ENCODE measurements around the gene UBAC2. TPM values are rescaled to one million over a fixed set of nuclear protein-coding genes. Genes with fewer than 3 reads are reported as not detected.

UBAC2 gene
- total and polyA plus RNA-seq, 2 of the 8 experiments (the other 6 are each of a cell fraction or from before 2014, with no cell fraction given) = 75.9 to 76.9 TPM

DNA sequence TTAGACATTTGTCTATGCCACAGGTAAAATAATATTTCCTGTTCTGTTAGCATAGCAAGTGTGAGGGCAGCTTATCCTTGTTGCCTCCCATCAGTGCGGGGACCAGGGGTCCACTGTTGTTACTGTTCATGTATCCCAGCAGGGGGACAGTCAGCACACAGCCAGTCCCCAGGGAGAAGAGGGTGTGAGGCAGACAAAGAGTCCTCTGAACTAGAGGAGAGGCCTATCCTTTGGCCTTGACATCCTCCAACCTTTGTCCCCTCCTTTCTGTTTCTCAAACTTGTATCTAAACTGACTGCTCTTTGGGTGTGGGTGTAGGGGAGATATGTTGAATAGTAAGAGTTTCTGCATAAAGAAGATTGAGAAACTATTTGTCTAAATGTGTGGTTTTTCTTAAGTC is 60.4 kb downstream of the UBAC2 start:
- H3K27me3 ChIP-seq (replicated peaks in 1 of 4; ENCODE audit: control insufficient read depth in 3 of 4, extremely low read depth in 1 of 4, insufficient read depth in 3 of 4, low read length in 3 of 4) = no peaks in the 10 kb centered on the region
- H2BK20ac ChIP-seq (ENCODE audit: low read length) = no peak overlapping the region
- CTCF ChIA-PET (ENCODE audit: partially characterized antibody) = interaction anchor here (0.6 to 2.5 kb wide), 5 partner anchors 9 to 87 kb away, joined by 3 to 17 read pairs (median 3); no protein-coding TSS in a partner anchor
- DNase-seq (ENCODE audit: low read depth in 1 of 2, low spot score in 2 of 2) (no peak), FAIRE-seq (no peak)
- no peaks in the 10 kb centered on the region for H3K79me2 ChIP-seq (ENCODE audit: control insufficient read depth in 1 of 2, insufficient read depth in 2 of 2, low read length in 2 of 2)
- H2BK120ac ChIP-seq (replicated peaks; ENCODE audit: low read depth, low read length) = no peak overlapping the region
- no peaks in the 10 kb centered on the region for H3K79me1 ChIP-seq (ENCODE audit: low read depth, low read length)
- H3K27ac ChIP-seq (ENCODE audit: low read depth, low read length) = no peak overlapping the region
- no peak overlapping the region for H2AK5ac ChIP-seq (ENCODE audit: low read depth, low read length)
- H3K56ac ChIP-seq (replicated peaks; ENCODE audit: insufficient read length, low read depth, low read length) = no peak overlapping the region
- no peak overlapping the region; the same call in 1 of the 2 replicates for H4K8ac ChIP-seq (ENCODE audit: extremely low read depth, insufficient read depth, low read length)
- H3K14ac ChIP-seq (ENCODE audit: insufficient read length) = no peak overlapping the region
- H3K4me1 ChIP-seq (replicated peaks in 1 of 4; ENCODE audit: control insufficient read depth in 3 of 4, insufficient read depth in 4 of 4, low read length in 3 of 4) = no peaks in the 10 kb centered on the region; a peak in 1 of 7 replicates
- no peak overlapping the region for H2BK15ac ChIP-seq (ENCODE audit: low read length)
- POLR2A ChIA-PET (ENCODE audit: partially characterized antibody) = no interaction called here
- H3K4me3 ChIP-seq (ENCODE audit: extremely low read depth in 1 of 4, insufficient read depth in 2 of 4, low read depth in 3 of 4, low read length in 4 of 4) = no peak overlapping the region
- H2BK12ac ChIP-seq (ENCODE audit: low read depth, low read length) = no peak overlapping the region
- H3K23ac ChIP-seq (ENCODE audit: insufficient read length) = no peak overlapping the region
- H3K4ac ChIP-seq (replicated peaks; ENCODE audit: insufficient read length, low read depth, low read length) = no peak overlapping the region
- no peak overlapping the region for H3K18ac ChIP-seq (ENCODE audit: extremely low read depth, low read length)
- peaks cover 0 to 2% (median 0%) of the 10 kb centered on the region in 4 experiments; a peak in 2 of 8 replicates for H3K36me3 ChIP-seq (ENCODE audit: control insufficient read depth in 2 of 4, insufficient read depth in 4 of 4, low read length in 3 of 4)
- H2BK5ac ChIP-seq (ENCODE audit: low read depth, low read length) = no peak overlapping the region
- H2AFZ ChIP-seq (ENCODE audit: low read length) = no peak overlapping the region
- no peak overlapping the region for H4K5ac ChIP-seq (ENCODE audit: insufficient read length, low read depth, low read length)
- no peak overlapping the region for H4K91ac ChIP-seq (replicated peaks; ENCODE audit: insufficient read length, low read length)
- no peaks in the 10 kb centered on the region for H3K23me2 ChIP-seq (ENCODE audit: low read depth, low read length)
- H3K9ac ChIP-seq (replicated peaks in 1 of 4; ENCODE audit: extremely low read depth in 1 of 4, low read depth in 3 of 4, low read length in 3 of 4) = no peak overlapping the region
- no peaks in the 10 kb centered on the region for H3K9me3 ChIP-seq (ENCODE audit: insufficient read depth in 2 of 2, low read depth in 1 of 2, low read length in 1 of 2)
- H3K4me2 ChIP-seq (ENCODE audit: insufficient read depth in 1 of 2, low read depth in 2 of 2, low read length in 2 of 2) = no peak overlapping the region
- 88% methylated on average over 1 of the region's 1 CpG; no CpG with 5 or more reads in 1 of the 2 experiments for WGBS, 2 experiments (ENCODE audit: extremely low coverage in 1 of 2, insufficient coverage in 1 of 2, insufficient read length in 1 of 2, insufficient replicate concordance in 2 of 2, low coverage in 1 of 2, low lambda C conversion rate in 2 of 2, missing lambda C conversion rate in 1 of 2)
- peaks cover 0 to 3% of the 10 kb centered on the region in 2 experiments for H4K20me1 ChIP-seq (replicated peaks in 1 of 2; ENCODE audit: control insufficient read depth in 1 of 2, insufficient read depth in 2 of 2, low read length in 2 of 2)
- no peak for TF ChIP-seq CEBPB (IDR thresholded peaks at IDR 0.05; ENCODE audit: low read depth, low read length)
- no peak for TF ChIP-seq RBBP5 (IDR thresholded peaks at IDR 0.05; ENCODE audit: borderline replicate concordance, low read depth, low read length)
- no peak for TF ChIP-seq EZH2 (IDR thresholded peaks at IDR 0.05; ENCODE audit: low read depth, low read length, severe bottlenecking)
- TF ChIP-seq KDM5A (IDR thresholded peaks at IDR 0.05; ENCODE audit: low read length) = no peak
- TF ChIP-seq, protein P1, sequence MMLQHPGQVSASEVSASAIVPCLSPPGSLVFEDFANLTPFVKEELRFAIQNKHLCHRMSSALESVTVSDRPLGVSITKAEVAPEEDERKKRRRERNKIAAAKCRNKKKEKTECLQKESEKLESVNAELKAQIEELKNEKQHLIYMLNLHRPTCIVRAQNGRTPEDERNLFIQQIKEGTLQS (IDR thresholded peaks at IDR 0.05; ENCODE audit: insufficient read depth, low read depth, low read length) = no peak
- TF ChIP-seq TAF1 (IDR thresholded peaks at IDR 0.05; ENCODE audit: low read depth, low read length) = no peak
- TF ChIP-seq SRF (IDR thresholded peaks at IDR 0.05; ENCODE audit: low read depth, low read length) = no peak
- no peak for TF ChIP-seq RFX5 (IDR thresholded peaks at IDR 0.05; ENCODE audit: borderline replicate concordance, low read depth, low read length)
- no peak for TF ChIP-seq PHF8 (conservative IDR thresholded peaks at IDR 0.05; ENCODE audit: low read depth, low read length)
- no peak for TF ChIP-seq ASH2L (IDR thresholded peaks at IDR 0.05; ENCODE audit: low read length)
- TF ChIP-seq TAF7 (optimal IDR thresholded peaks at IDR 0.05; ENCODE audit: borderline replicate concordance, low read depth, low read length) = no peak
- TF ChIP-seq NANOG (IDR thresholded peaks at IDR 0.05; ENCODE audit: insufficient read depth, low read depth, low read length, poor library complexity, severe bottlenecking) = no peak
- TF ChIP-seq SIN3A (conservative IDR thresholded peaks at IDR 0.05 in 1 of 2, IDR thresholded peaks at IDR 0.05 in 1 of 2; ENCODE audit: low read depth in 1 of 2, low read length in 2 of 2) = no peak
- no peak for TF ChIP-seq NRF1 (IDR thresholded peaks at IDR 0.05; ENCODE audit: low read depth, low read length)
